Neural progenitor cell (in vitro differentiated cells): Measurements from ENCODE around the gene KIF26A.

Experiments used
- CTCF ChIP-seq: fragments of 200-600 bp; sonication (generic); IDR thresholded peaks from 2 replicates; pipeline ENCODE4 v1.5.1; 2017; ENCODE audit warnings: antibody characterized with exemption, mild to moderate bottlenecking
- EZH2phosphoT487 ChIP-seq: fragments of 200-600 bp; sonication (generic); IDR thresholded peaks from 2 replicates; pipeline ENCODE4 v1.6.1; 2017; ENCODE audit warnings: antibody characterized with exemption

GRCh38 chr14:104184911-104185499 is 46.6 kb downstream of the KIF26A start:
- TF ChIP-seq CTCF (no peak), EZH2phosphoT487 (no peak)
